HepG2 (cell line): ENCODE measurements around the gene PACS1. TPM values are rescaled to one million over a fixed set of nuclear protein-coding genes. Genes with fewer than 3 reads are reported as not detected.
A peak's percentile ranks its signal among the peaks of the same experiment; 100 is the strongest.

Source experiments
- DNMT3B ChIP-seq: conservative IDR thresholded peaks from 2 replicates; pipeline ENCODE4 v1.6.1; 2016; ENCODE audit warnings: missing biosample characterization, control low read depth
- FOSL2 ChIP-seq: sonication (generic); formaldehyde crosslinking; IDR thresholded peaks from 2 replicates; pipeline ENCODE4 v1.4.0; 2020; ENCODE audit warnings: missing genetic modification reagents
- GFI1 ChIP-seq: sonication (generic); formaldehyde crosslinking; IDR thresholded peaks from 2 replicates; pipeline ENCODE4 v1.5.0; 2020; ENCODE audit warnings: missing genetic modification reagents, mild to moderate bottlenecking, borderline replicate concordance
- HOXA5 ChIP-seq: sonication (generic); formaldehyde crosslinking; IDR thresholded peaks from 2 replicates; pipeline ENCODE4 v1.4.0; 2020; ENCODE audit warnings: missing genetic modification reagents
- NFE2L2 ChIP-seq: fragments of 150-350 bp; IDR thresholded peaks from 2 replicates; pipeline ENCODE4 v1.6.1; 2014; ENCODE audit warnings: low read length
- POLR2AphosphoS5 ChIP-seq: IDR thresholded peaks from 2 replicates; pipeline ENCODE4 v1.6.1; 2012; ENCODE audit warnings: low read depth, low read length
- SMC3 ChIP-seq: IDR thresholded peaks from 2 replicates; pipeline ENCODE4 v1.6.1; 2011; ENCODE audit warnings: low read length, improper control_type of control experiment
- SP1 ChIP-seq, 2 experiments: fragments of 450-650 bp in 1 of 2; sonication (generic) in 1 of 2; formaldehyde crosslinking in 1 of 2; IDR thresholded peaks; 2 replicates each; pipeline versions ENCODE4 v1.4.0 to v1.6.1; 2016 to 2020; ENCODE audit warnings: missing genetic modification reagents in 1 of 2
- TEAD3 ChIP-seq: optimal IDR thresholded peaks from 2 replicates; pipeline ENCODE3; 2016; ENCODE audit warnings: borderline replicate concordance
- ZFX ChIP-seq: sonication (generic); formaldehyde crosslinking; IDR thresholded peaks from 2 replicates; pipeline ENCODE4 v1.4.0; 2020; ENCODE audit warnings: mild to moderate bottlenecking, low read depth, missing genetic modification reagents, moderate library complexity
- ZNF224 ChIP-seq: sonication (generic); formaldehyde crosslinking; IDR thresholded peaks from 2 replicates; pipeline ENCODE4 v1.5.0; 2020; ENCODE audit warnings: mild to moderate bottlenecking, missing genetic modification reagents
- ZNF605 ChIP-seq: sonication (generic); formaldehyde crosslinking; IDR thresholded peaks from 2 replicates; pipeline ENCODE4 v1.8.0; 2022; ENCODE audit warnings: mild to moderate bottlenecking, missing genetic modification reagents
- ZNF781 ChIP-seq: sonication (generic); formaldehyde crosslinking; IDR thresholded peaks from 2 replicates; pipeline ENCODE4 v1.5.1; 2020; ENCODE audit warnings: borderline replicate concordance, mild to moderate bottlenecking, missing genetic modification reagents; ENCODE audit errors: not compliant biosample characterization
- polyA plus RNA-seq, 8 experiments: library from polyadenylated mRNA; depleted of rRNA in 3 of 8; stranded (reverse) in 7 of 8; unstranded in 1 of 8; fragments of >200 nt; fragmentation: Illumina TruSeq in 4 of 8; extraction: Trizol in 4 of 8; gene quantifications; 2 replicates each; pipeline versions ENCODE4 v1.2.1 to v1.2.3, GENCODE V29; 2011 to 2016; ENCODE audit warnings: low read depth in 4 of 8, missing spikeins in 1 of 8, mixed read lengths in 1 of 8; ENCODE audit not compliant: insufficient read depth in 1 of 8
- total RNA-seq, 5 experiments: library from RNA; depleted of rRNA; stranded (reverse); fragments of >200 nt; fragmentation: Illumina TruSeq; extraction: Trizol; gene quantifications; 2 replicates each; pipeline ENCODE4 v1.2.3, GENCODE V29; 2016; ENCODE audit warnings: low read depth in 1 of 5
- TF ChIP-seq, protein P1 (sequence below): sonication (generic); formaldehyde crosslinking; IDR thresholded peaks from 2 replicates; pipeline ENCODE4 v1.5.0; 2020; ENCODE audit warnings: mild to moderate bottlenecking, missing genetic modification reagents, moderate library complexity
- TF ChIP-seq, protein P2 (sequence below), 2 experiments: fragments of 450-650 bp in 1 of 2; sonication (generic) in 1 of 2; formaldehyde crosslinking in 1 of 2; IDR thresholded peaks; 2 replicates each; pipeline versions ENCODE4 v1.6.1 to v1.8.0; 2016 to 2022; ENCODE audit warnings: antibody characterized with exemption in 1 of 2, mild to moderate bottlenecking in 1 of 2, missing genetic modification reagents in 1 of 2
- TF ChIP-seq, protein P3 (sequence below): sonication (generic); formaldehyde crosslinking; IDR thresholded peaks from 2 replicates; pipeline ENCODE4 v1.5.0; 2020; ENCODE audit warnings: mild to moderate bottlenecking, low read depth, missing genetic modification reagents, borderline replicate concordance
- TF ChIP-seq, protein P4 (sequence below): sonication (generic); formaldehyde crosslinking; conservative IDR thresholded peaks from 2 replicates; pipeline ENCODE4 v1.5.0; 2020; ENCODE audit warnings: missing genetic modification reagents

PACS1 gene
- total and polyA plus RNA-seq, 2 of the 13 experiments (the other 11 are each of a cell fraction or from before 2014, with no cell fraction given) = 7.6 to 8.6 TPM

DNA sequence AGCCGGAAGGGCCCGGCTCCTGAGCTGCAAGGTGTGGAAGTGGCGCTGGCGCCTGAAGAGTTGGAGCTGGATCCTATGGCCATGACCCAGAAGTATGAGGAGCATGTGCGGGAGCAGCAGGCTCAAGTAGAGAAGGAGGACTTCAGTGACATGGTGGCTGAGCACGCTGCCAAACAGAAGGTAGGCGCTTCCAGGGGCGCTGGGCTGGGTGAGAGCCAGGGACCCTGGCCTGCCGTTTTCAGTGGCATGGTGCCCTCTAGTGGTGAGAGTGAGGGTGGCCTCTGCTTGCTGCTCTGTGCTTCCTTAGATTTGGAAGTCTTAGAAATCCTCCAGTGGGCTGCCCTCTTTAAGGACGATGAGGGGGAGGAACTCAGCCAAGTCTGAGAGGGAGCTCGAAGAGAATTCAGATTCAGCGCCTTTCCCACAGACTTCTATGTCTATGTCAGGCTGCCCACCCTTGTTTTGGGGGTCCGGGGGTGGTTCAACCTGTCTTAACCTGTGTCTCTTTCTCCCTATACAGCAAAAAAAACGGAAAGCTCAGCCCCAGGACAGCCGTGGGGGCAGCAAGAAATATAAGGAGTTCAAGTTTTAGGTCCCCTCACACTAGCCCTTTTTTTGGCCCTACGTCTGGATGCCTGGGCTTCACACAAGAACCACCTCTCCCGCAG is 1.8 kb upstream of the PACS1 start (continued):
- TF ChIP-seq, protein P1, sequence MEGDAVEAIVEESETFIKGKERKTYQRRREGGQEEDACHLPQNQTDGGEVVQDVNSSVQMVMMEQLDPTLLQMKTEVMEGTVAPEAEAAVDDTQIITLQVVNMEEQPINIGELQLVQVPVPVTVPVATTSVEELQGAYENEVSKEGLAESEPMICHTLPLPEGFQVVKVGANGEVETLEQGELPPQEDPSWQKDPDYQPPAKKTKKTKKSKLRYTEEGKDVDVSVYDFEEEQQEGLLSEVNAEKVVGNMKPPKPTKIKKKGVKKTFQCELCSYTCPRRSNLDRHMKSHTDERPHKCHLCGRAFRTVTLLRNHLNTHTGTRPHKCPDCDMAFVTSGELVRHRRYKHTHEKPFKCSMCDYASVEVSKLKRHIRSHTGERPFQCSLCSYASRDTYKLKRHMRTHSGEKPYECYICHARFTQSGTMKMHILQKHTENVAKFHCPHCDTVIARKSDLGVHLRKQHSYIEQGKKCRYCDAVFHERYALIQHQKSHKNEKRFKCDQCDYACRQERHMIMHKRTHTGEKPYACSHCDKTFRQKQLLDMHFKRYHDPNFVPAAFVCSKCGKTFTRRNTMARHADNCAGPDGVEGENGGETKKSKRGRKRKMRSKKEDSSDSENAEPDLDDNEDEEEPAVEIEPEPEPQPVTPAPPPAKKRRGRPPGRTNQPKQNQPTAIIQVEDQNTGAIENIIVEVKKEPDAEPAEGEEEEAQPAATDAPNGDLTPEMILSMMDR (CRISPR knock-in tag) = peak; percentile 87
- TF ChIP-seq SP1 (IDR thresholded peaks at IDR 0.05) (no peak), SP1 (CRISPR knock-in tag; IDR thresholded peaks at IDR 0.05) (0 out of 2 replicates have a peak, but pooled peaks have one; percentile 14), DNMT3B (CRISPR knock-in tag) (no peak), GFI1 (CRISPR knock-in tag) (no peak), ZNF781 (CRISPR knock-in tag) (no peak), FOSL2 (no peak), SMC3 (peak; percentile 72), POLR2AphosphoS5 (no peak), HOXA5 (CRISPR knock-in tag) (no peak), TEAD3 (CRISPR knock-in tag) (peak; percentile 20), ZNF224 (CRISPR knock-in tag) (no peak), NFE2L2 (no peak), ZFX (CRISPR knock-in tag) (0 out of 2 replicates have a peak, but pooled peaks have one; percentile 15), ZNF605 (no peak)
- TF ChIP-seq, protein P2, sequence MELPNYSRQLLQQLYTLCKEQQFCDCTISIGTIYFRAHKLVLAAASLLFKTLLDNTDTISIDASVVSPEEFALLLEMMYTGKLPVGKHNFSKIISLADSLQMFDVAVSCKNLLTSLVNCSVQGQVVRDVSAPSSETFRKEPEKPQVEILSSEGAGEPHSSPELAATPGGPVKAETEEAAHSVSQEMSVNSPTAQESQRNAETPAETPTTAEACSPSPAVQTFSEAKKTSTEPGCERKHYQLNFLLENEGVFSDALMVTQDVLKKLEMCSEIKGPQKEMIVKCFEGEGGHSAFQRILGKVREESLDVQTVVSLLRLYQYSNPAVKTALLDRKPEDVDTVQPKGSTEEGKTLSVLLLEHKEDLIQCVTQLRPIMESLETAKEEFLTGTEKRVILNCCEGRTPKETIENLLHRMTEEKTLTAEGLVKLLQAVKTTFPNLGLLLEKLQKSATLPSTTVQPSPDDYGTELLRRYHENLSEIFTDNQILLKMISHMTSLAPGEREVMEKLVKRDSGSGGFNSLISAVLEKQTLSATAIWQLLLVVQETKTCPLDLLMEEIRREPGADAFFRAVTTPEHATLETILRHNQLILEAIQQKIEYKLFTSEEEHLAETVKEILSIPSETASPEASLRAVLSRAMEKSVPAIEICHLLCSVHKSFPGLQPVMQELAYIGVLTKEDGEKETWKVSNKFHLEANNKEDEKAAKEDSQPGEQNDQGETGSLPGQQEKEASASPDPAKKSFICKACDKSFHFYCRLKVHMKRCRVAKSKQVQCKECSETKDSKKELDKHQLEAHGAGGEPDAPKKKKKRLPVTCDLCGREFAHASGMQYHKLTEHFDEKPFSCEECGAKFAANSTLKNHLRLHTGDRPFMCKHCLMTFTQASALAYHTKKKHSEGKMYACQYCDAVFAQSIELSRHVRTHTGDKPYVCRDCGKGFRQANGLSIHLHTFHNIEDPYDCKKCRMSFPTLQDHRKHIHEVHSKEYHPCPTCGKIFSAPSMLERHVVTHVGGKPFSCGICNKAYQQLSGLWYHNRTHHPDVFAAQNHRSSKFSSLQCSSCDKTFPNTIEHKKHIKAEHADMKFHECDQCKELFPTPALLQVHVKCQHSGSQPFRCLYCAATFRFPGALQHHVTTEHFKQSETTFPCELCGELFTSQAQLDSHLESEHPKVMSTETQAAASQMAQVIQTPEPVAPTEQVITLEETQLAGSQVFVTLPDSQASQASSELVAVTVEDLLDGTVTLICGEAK (IDR thresholded peaks at IDR 0.05) = no peak
- TF ChIP-seq, protein P2 (CRISPR knock-in tag; IDR thresholded peaks at IDR 0.05) = no peak
- TF ChIP-seq, protein P3, sequence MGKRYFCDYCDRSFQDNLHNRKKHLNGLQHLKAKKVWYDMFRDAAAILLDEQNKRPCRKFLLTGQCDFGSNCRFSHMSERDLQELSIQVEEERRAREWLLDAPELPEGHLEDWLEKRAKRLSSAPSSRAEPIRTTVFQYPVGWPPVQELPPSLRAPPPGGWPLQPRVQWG (CRISPR knock-in tag) = no peak
- TF ChIP-seq, protein P4, sequence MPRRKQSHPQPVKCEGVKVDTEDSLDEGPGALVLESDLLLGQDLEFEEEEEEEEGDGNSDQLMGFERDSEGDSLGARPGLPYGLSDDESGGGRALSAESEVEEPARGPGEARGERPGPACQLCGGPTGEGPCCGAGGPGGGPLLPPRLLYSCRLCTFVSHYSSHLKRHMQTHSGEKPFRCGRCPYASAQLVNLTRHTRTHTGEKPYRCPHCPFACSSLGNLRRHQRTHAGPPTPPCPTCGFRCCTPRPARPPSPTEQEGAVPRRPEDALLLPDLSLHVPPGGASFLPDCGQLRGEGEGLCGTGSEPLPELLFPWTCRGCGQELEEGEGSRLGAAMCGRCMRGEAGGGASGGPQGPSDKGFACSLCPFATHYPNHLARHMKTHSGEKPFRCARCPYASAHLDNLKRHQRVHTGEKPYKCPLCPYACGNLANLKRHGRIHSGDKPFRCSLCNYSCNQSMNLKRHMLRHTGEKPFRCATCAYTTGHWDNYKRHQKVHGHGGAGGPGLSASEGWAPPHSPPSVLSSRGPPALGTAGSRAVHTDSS (CRISPR knock-in tag) = no peak
